Immature natural killer cell (primary cell): ENCODE results near the gene FUT9. TPM values are rescaled to one million over a fixed set of nuclear protein-coding genes. Genes with fewer than 3 reads are reported as not detected.

Source experiments
- DNase-seq, 3 donors: peaks; one replicate each; pipeline ENCODE4 v3.0.0; 2022; ENCODE audit warnings: mixed read lengths in 1 of 3
- H3K27ac Mint-ChIP-seq, 6 donors: one replicate each; pipeline ENCODE4 v1.8.0; 2020; ENCODE audit warnings: mixed read lengths in 6 of 6, mild to moderate bottlenecking in 5 of 6, inconsistent platforms in 4 of 6, moderate library complexity in 3 of 6
- H3K27me3 Mint-ChIP-seq, 3 donors: one replicate each; pipeline ENCODE4 v1.8.0; 2020 to 2021; ENCODE audit warnings: low read depth in 3 of 3, mild to moderate bottlenecking in 3 of 3, mixed read lengths in 3 of 3, moderate library complexity in 3 of 3, inconsistent platforms in 1 of 3
- H3K36me3 Mint-ChIP-seq, 3 donors: one replicate each; pipeline ENCODE4 v1.8.0; 2020; ENCODE audit warnings: mixed read lengths in 3 of 3, inconsistent platforms in 2 of 3, mild to moderate bottlenecking in 2 of 3
- H3K4me1 Mint-ChIP-seq, 2 donors: one replicate each; pipeline ENCODE4 v1.8.0; 2020; ENCODE audit warnings: inconsistent platforms in 2 of 2, mild to moderate bottlenecking in 2 of 2, mixed read lengths in 2 of 2, moderate library complexity in 1 of 2
- H3K4me3 Mint-ChIP-seq, 5 donors: one replicate each; pipeline ENCODE4 v1.8.0; 2020; ENCODE audit warnings: mild to moderate bottlenecking in 5 of 5, mixed read lengths in 5 of 5, inconsistent platforms in 3 of 5, moderate library complexity in 3 of 5
- H3K9me3 Mint-ChIP-seq, 6 donors: one replicate each; pipeline ENCODE4 v1.8.0; 2020; ENCODE audit warnings: mild to moderate bottlenecking in 6 of 6, mixed read lengths in 6 of 6, inconsistent platforms in 4 of 6, moderate library complexity in 3 of 6
- polyA plus RNA-seq, 3 donors: library from polyadenylated mRNA; unstranded; fragments of 300-500 nt; fragmentation: Illumina TruSeq; gene quantifications; one replicate each; pipeline ENCODE4 v1.2.3, GENCODE V29; 2021

FUT9 gene
- not detected for polyA plus RNA-seq

DNA sequence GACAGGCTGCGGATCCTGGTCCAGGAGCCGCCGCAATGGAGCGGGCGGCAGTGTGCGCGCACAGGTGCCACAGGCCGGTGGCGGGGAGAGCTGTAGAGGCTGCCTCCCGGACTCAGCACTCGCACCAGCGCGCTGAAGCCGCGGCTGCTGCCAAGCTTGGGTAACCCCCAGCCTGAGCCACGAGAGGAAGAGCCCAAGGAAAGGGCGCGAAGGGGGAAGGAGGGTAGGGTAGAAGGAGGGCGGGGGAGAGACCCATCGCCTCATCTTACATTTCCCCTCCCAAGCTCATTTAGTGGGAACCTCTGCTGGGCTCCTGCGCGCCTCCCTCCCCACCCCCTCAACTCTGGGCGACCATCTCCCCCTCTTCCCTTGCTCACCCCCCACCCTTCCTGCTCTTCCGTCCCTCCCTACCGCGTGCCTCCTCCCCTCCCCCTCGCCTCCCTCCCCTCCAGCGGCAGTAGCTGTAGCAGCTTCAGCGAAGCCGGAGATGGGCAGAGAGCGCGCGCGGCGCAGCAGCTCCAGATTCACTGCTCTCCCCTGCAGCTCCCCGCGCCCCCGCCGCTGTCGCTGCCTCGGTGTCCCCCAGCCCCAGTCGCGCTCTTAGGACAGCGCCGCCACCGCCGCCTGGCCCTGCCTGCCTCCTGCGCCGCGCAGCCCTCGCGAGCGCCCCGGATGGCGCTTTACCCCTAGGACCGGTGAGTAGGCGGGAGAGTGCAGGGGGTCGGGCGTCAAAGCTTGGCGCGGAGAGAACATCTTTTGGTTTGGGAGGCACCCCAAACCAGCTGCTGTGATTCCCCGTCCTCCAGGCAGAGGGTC is at the start of gene FUT9:
TSS of gene FUT9 (plus strand) at position 457 of the 816 bp plus-strand sequence. CDS start 187,182 bp downstream, outside the sequence.
- Mint-ChIP-seq H3K4me3 (no peak within 1 kb of the TSS), H3K27me3 (peaks cover 0 to 7% (median 0%) of the 10 kb centered on the region in 3 donors), H3K4me1 (no peaks in the 10 kb centered on the region), H3K9me3 (peaks cover 2 to 11% (median 5%) of the 10 kb centered on the region in 6 donors), H3K27ac (no peak within 1 kb of the TSS), H3K36me3 (no peaks in the 10 kb centered on the region)
- no peak for DNase-seq

DNA sequence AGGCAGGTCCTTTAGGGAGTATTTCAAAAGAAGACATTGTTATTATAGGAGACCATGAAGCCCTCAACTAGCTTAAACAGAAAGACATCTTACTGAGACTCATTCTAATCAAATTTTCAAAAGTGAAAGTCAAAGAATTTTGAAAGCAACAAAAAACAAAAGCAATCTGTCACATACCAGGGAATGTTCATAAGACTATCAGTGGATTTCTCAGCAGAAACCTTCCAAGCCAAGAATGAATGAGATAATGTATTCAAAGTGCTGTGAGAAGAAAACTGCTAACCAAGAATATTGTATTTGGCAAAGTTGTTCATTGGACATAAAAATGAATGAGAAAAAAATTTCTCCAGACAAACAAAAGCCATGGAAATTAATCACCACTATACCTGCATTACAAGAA is 48.2 kb upstream of the FUT9 start:
- H3K27ac Mint-ChIP-seq = no peak overlapping the region
- H3K27me3 Mint-ChIP-seq = peaks cover 0 to 5% (median 3%) of the 10 kb centered on the region in 3 donors
- H3K9me3 Mint-ChIP-seq = peaks cover 5 to 38% (median 15%) of the 10 kb centered on the region in 6 donors
- no peaks in the 10 kb centered on the region for H3K36me3 Mint-ChIP-seq
- no peaks in the 10 kb centered on the region for H3K4me1 Mint-ChIP-seq
- no peak for DNase-seq
- H3K4me3 Mint-ChIP-seq = no peak overlapping the region

DNA sequence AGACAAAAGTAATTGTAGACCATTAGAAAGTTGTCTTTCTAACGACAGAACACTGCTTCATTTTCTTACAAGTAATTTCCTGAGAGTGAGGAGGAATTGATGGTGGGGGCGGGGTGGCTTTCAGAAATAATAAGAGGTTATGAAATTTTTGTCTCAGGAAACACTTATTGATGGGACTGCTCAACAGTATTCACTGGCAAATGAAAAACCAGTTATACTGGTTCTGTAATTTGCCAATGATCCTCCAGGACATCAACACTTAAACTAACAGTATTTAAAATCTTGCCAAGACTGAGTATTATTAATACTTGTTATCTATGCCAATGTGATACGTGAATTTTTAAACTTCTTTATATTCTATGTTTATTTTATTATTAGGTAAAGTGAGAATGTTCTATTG is 41.8 kb upstream of the FUT9 start:
- no peaks in the 10 kb centered on the region for H3K4me1 Mint-ChIP-seq
- H3K27me3 Mint-ChIP-seq = peaks cover 0 to 4% (median 3%) of the 10 kb centered on the region in 3 donors
- peaks cover 6 to 25% (median 15%) of the 10 kb centered on the region in 6 donors for H3K9me3 Mint-ChIP-seq
- H3K27ac Mint-ChIP-seq = no peak overlapping the region
- H3K4me3 Mint-ChIP-seq = no peak overlapping the region
- DNase-seq = no peak
- H3K36me3 Mint-ChIP-seq = no peaks in the 10 kb centered on the region

DNA sequence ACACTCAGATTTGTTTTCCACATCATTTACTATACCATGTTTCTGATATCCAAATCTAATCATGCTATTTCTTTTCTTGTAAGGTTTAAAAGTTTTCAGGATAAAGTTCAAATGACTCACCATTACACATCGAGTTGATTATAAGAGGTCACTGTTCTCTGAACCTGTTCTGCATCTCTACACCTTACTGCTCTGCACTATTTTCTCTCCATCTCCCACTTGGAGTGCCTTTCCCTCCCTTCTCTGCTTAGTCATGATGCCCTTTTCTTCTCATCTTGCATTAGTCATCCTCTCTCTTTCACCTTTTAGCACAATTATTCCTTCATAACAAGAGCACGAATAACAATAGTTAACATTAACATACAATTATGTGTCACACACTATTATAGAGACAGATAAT is 37.5 kb upstream of the FUT9 start:
- DNase-seq = no peak
- Mint-ChIP-seq H3K9me3 (peaks cover 2 to 14% (median 6%) of the 10 kb centered on the region in 6 donors), H3K27ac (no peak overlapping the region), H3K27me3 (peaks cover 0 to 1% (median 0%) of the 10 kb centered on the region in 3 donors), H3K36me3 (no peaks in the 10 kb centered on the region), H3K4me3 (no peak overlapping the region), H3K4me1 (no peaks in the 10 kb centered on the region)

DNA sequence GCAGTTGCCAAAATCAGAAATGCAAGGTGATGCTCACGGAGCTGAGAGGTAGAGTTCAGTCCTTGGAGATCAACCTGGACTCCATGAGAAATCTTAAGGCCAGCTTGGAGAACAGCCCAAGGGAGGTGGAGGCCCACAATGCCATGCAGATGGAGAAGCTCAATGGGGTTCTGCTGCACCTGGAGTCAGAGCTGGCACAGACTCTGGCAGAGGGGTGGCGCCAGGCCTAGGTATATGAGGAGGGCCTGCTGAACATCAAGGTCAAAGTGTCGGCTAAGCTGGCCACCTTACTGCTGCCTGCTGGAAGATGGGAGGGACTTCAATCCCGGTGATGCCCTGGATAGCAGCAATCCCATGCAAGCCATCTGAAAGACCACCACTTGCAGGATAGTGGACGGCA is 23.9 kb upstream of the FUT9 start:
- Mint-ChIP-seq H3K36me3 (no peaks in the 10 kb centered on the region), H3K4me1 (no peaks in the 10 kb centered on the region), H3K27ac (no peak overlapping the region), H3K9me3 (peaks cover 8 to 31% (median 23%) of the 10 kb centered on the region in 6 donors), H3K27me3 (no peaks in the 10 kb centered on the region), H3K4me3 (no peak overlapping the region)
- DNase-seq = no peak

DNA sequence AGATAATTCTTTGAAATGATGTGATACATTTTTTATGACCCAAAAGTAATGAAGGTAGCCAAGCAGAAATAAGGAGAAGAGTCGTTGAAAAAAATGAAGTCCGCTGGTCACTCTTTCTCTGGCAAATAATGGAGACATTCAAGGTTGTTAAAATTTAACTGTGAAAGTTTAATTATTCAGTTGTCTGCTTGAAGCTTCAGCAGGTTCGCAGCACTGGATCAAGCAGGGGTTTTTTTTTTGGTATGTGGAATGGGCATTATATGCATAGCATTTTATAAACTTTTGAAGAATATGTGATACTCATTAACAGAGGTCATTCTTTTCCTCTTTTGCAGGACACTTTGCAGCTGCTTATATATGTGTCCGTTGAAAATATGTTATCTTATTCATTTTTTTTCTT is 21.6 kb upstream of the FUT9 start:
- Mint-ChIP-seq H3K4me3 (no peak overlapping the region), H3K27me3 (no peaks in the 10 kb centered on the region), H3K9me3 (peaks cover 10 to 40% (median 26%) of the 10 kb centered on the region in 6 donors), H3K4me1 (no peaks in the 10 kb centered on the region), H3K36me3 (no peaks in the 10 kb centered on the region), H3K27ac (no peak overlapping the region)
- DNase-seq = no peak

DNA sequence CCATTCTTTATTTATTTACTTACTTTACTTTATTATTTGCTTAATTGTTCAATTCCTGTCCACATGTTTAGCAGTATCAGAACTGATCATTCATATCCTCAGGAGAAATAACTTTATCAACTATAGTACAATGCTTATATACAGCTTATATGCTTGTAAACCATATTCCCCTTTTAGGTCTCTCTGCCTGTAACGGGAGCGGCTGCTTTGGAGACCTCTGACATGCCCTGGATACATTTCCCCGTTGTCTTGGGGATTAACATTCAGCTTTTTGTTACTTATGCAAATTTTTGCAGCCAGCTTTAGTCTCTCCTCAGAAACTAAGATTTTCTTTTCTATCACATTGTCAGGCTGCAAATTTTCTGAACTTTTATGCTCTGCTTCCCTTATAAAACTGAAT is 17.6 kb upstream of the FUT9 start:
- no peak overlapping the region for H3K27ac Mint-ChIP-seq
- peaks cover 0 to 3% (median 0%) of the 10 kb centered on the region in 3 donors for H3K27me3 Mint-ChIP-seq
- H3K9me3 Mint-ChIP-seq = peaks cover 15 to 24% (median 16%) of the 10 kb centered on the region in 6 donors
- H3K4me3 Mint-ChIP-seq = no peak overlapping the region
- no peaks in the 10 kb centered on the region for H3K36me3 Mint-ChIP-seq
- no peak for DNase-seq
- H3K4me1 Mint-ChIP-seq = no peaks in the 10 kb centered on the region

DNA sequence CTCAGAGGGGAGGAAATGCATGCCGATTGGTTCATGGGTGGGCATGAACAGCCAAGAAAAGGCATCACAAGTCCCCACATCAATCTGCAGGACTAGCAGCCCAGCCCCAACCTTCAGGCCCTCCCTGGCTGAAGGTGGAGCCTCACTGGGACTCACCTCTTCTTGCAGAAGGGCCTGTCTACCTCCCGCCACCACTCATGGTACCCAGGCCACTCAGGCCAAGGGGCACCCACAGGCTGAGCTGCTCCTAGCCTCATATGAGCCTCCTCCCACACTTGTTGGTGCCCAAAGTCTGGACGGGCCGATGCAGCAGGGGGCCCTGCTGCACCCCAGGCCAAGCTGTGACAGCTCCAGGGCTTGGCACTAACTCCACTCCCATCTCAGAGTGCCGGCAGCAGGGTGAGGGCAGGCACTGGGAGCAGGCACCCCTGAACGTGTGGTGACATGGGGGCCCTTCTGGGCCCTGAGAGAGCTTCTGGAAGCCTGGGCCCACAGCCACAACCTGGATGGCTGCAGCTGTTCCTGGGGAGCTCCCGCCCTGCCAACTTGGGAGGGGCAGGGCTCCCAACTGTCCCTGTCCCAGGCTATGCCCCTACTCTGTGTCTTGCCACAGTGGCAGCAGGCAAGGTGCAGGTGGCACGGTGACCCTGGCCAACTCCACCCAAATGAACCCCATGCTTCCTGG is 13.7 kb upstream of the FUT9 start:
- Mint-ChIP-seq H3K4me1 (no peaks in the 10 kb centered on the region), H3K27ac (no peak overlapping the region), H3K27me3 (peaks cover 0 to 4% (median 0%) of the 10 kb centered on the region in 3 donors), H3K36me3 (no peaks in the 10 kb centered on the region), H3K4me3 (no peak overlapping the region), H3K9me3 (peaks cover 12 to 20% (median 14%) of the 10 kb centered on the region in 6 donors)
- no peak for DNase-seq

DNA sequence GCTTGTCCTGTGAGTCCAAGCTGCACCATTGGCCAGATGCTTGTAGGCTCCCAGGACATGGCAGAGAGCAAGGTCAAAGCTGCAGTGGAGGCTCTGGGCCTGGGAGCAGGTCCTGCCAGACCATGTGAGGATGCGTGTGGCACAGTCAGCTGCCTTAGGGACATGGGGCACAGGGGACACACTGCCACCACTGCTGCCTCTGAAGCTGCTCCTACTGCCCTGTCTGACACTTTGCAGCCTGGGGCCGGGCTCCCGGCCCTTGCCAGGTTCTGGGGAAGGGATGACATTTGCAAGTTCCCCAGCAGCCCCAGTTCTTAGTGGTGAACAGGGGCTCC is 13.2 kb upstream of the FUT9 start:
- Mint-ChIP-seq H3K4me1 (no peaks in the 10 kb centered on the region), H3K36me3 (no peaks in the 10 kb centered on the region), H3K9me3 (peaks cover 12 to 20% (median 14%) of the 10 kb centered on the region in 6 donors), H3K4me3 (no peak overlapping the region), H3K27ac (no peak overlapping the region), H3K27me3 (peaks cover 0 to 4% (median 0%) of the 10 kb centered on the region in 3 donors)
- DNase-seq = no peak

DNA sequence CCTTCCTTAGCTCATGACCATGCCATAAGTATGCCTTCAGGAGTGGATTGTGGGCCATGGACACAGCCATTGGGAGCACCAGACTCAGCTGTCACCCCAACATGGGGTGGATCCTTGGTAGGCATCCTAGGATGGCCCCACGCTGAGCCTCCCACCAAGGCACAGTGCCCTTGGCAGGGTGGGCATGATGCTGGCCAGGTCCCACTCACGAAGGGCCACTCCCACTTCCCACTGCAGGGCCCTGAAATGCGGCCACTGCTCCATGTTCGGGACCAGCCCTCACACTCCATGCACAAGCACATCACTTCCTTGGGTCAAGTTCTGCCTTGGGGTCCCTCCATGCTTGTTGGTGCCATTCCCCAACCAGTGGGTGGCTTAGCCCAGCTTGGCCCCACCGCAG is 12.9 kb upstream of the FUT9 start:
- Mint-ChIP-seq H3K27me3 (peaks cover 0 to 4% (median 0%) of the 10 kb centered on the region in 3 donors), H3K4me3 (no peak overlapping the region), H3K36me3 (no peaks in the 10 kb centered on the region), H3K4me1 (no peaks in the 10 kb centered on the region), H3K27ac (no peak overlapping the region), H3K9me3 (peaks cover 12 to 20% (median 14%) of the 10 kb centered on the region in 6 donors)
- no peak for DNase-seq

DNA sequence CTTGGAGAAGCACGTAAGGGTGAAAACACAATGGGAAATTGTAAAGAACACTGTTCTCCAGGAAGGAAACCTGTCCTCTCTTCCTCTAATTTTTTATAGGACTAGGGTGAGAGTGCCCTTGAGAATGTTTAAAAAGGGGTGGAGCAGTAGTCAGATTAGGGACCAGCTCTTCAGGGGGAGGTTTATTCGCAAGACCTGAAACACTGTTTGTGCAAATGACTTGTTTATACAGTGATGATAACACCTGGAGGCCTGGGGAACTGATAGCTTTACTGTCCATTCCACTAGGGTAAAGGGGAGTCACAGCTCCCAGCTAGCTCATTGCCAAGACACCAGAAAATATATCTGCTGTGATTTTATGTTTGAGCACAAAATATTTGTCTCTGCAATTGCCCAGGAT is 8.1 kb upstream of the FUT9 start:
- Mint-ChIP-seq H3K27ac (no peak overlapping the region), H3K36me3 (no peaks in the 10 kb centered on the region), H3K4me3 (no peak overlapping the region), H3K9me3 (peaks cover 0 to 4% (median 2%) of the 10 kb centered on the region in 6 donors), H3K4me1 (no peaks in the 10 kb centered on the region), H3K27me3 (peaks cover 0 to 1% (median 0%) of the 10 kb centered on the region in 3 donors)
- no peak for DNase-seq

DNA sequence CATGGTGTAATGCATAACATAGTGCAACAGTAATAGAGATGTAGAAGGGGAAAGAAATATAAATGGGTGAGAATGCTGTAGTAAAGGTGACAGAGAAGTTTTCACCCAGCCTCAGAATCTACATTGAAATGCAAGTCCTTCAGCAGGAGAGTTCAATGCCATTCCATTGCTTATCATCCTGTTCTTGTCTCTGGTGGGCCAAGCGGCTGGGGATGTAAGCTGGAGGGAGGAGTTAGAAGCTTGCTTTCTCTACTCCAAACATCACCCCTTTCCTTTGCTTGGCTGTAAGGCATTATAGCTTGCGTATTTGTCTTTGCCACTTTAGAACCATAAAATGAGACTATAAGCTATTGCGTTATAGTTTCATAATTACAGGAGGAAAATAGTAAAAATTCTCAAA is 2.2 kb upstream of the FUT9 start:
- no peaks in the 10 kb centered on the region for H3K4me1 Mint-ChIP-seq
- H3K27me3 Mint-ChIP-seq = peaks cover 0 to 7% (median 0%) of the 10 kb centered on the region in 3 donors
- no peak for DNase-seq
- peaks cover 0 to 11% (median 5%) of the 10 kb centered on the region in 6 donors for H3K9me3 Mint-ChIP-seq
- no peaks in the 10 kb centered on the region for H3K36me3 Mint-ChIP-seq
- H3K4me3 Mint-ChIP-seq = no peak overlapping the region
- H3K27ac Mint-ChIP-seq = no peak overlapping the region

DNA sequence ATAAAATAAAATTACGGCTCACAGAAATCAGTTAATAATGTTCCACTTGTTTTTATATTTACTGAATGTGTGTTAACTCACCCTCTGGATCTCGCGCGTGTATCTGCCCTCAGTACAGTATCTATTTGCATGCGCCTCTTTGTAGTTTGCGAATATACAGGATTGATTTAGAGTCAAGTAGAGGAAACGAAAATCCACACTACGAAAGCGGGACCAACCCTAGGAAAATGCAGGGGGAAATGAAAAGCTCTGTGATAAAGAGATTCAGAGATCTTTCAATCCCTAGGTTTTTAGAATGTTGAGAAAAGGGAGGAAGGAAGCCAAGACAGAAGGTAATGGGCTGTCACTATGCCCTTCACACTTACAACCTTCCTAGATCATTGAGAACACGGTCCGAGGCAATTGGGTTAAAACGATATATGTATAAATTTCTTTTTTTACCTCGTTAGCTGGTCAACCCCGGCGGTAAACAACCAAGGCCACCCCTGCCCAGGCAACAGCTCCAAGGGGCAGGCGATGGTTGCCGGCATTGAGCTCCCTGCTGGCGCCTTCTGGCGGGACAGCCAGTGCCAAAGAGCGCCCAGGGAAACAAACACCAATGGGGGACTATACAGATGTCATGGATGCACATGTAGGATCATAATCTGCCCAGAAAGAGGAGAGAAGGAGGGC is 792 bp upstream of the FUT9 start:
- H3K4me1 Mint-ChIP-seq = no peaks in the 10 kb centered on the region
- H3K4me3 Mint-ChIP-seq = no peak overlapping the region
- no peak overlapping the region for H3K27ac Mint-ChIP-seq

More for the DNA sequence above, 792 bp upstream of the FUT9 start:
- Mint-ChIP-seq H3K36me3 (no peaks in the 10 kb centered on the region), H3K9me3 (peaks cover 0 to 11% (median 5%) of the 10 kb centered on the region in 6 donors), H3K27me3 (peaks cover 0 to 7% (median 0%) of the 10 kb centered on the region in 3 donors)
- no peak for DNase-seq
